ENCODE results near the gene MRM3.
"Not testable (repeated sequence)": the region's sequence is repeated elsewhere in the genome, so short reads cannot be mapped to it uniquely, and the experiment has no call there.

MRM3 gene

DNA sequence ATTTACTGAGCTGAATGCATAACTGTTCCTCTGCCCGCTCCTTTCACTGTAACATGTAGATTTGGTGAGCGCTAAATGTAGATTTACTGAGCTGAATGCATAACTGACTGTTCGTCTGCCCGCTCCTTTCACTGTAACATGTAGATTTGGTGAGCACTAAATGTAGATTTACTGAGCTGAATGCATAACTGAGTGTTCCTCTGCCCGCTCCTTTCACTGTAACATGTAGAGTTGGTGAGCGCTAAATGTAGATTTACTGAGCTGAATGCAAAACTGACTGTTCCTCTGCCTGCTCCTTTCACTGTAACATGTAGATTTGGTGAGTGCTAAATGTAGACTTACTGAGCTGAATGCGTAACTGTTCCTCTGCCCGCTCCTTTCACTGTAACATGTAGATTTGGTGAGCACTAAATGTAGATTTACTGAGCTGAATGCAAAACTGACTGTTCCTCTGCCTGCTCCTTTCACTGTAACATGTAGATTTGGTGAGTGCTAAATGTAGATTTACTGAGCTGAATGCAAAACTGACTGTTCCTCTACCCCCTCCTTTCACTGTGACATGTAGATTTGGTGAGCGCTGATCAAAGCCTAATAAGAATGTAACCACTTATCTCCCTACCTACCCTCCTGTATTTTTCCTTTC, 26.7 kb upstream of the MRM3 start:
- not testable (repeated sequence) for DNase-seq

DNA sequence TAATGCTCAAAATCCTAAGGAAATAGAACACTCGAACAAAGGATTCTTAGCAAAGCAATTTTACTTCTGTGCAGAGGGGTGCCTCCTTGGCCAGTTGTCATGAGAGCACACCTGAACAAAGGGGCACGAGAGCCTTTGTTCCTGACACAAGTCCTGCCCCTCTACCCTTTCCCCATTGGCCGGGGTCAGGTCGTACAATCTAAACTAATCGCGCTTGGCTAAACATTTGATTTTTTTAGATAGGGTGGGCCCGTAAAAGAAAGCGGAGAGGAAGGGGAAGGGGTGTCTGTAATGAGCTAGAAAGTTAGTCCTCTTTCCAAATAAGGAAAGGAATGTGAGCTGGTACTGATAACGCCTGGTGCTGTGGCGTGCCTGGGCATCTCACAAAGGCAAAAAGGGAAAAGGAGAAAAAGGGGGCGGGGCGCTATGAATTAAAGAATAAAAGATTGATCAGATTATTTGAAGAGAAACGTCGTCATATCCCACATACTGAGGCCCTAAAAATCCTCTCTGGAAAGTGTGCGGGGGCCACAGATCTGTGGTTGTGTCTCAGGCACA, 26.1 kb upstream of the MRM3 start:
- DNase-seq: not testable (repeated sequence)

DNA sequence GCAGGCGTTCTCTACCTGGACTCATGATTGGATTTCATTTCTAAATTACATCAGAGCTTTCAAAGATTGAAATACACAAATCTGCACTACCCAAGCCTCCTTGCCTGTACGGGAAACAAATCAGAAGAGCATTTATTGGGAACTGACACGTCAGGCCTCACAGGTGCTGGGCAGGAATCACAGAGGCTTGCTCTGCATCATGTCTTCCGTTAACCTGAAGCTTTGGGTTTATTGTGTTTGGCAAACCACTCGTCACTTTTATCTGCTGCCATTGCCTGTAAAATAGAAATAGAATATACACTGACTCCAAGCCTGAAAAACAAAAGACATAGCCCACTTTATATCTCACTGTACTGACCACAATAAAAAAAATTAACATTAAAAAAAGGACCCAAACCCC, 22.2 kb upstream of the MRM3 start:
- no peak for DNase-seq

DNA sequence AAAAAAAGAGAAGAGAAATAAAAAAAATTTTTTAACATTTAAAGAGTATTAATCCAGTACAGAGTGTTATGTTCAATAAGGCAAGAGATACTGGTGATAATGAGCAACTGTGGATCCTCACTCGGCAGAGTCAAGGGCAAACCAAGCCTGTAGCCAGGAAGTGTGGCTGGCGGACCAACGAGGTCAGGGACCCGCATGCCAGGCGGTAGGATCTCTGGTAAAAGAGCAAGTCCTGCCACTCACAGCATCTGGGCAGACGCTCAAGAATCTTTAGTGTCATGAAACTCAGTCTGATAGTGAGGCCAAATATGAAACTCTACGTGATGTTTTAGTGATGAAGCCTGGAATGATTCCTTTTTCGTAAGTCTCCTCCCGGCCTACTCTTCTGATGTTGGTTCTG, 21.8 kb upstream of the MRM3 start:
- DNase-seq: no peak

DNA sequence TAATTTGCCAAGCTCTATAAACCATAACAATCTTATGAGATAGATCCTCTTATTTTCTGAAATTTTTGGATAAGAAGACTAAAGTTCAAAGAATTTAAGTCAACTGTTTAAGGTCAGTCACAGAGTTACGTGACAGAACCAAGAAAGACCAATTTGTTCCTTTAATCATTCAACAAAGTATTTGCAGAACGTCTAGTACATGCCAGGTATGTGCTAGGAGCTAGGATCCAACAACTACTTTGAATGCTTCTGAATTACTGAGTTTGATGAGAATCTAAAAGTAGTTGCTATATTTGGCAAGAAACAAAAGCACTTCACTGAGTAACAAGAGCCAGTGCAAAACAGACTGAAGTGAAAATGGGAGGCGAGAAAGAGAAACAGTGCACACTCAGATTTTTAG, 15.1 kb upstream of the MRM3 start:
- no peak for DNase-seq

DNA sequence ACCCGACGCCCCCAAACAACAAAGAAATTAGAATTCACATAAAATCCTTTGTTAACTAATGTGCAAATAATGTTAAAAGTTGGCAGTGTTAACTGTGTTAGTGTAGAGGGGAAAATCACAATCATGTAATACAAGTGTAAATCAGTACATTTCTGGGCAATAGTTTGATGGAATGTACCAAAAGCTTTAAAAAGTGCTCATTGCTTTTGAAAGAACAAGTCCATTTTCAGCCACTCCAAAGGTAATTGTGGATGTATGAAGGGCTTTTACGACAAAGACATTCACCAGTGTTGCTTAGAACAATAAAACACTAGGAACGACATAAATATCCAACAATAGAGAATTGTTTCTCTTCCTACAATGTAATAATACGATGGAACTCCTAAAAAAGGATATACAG, 9.1 kb upstream of the MRM3 start:
- DNase-seq: no peak

DNA sequence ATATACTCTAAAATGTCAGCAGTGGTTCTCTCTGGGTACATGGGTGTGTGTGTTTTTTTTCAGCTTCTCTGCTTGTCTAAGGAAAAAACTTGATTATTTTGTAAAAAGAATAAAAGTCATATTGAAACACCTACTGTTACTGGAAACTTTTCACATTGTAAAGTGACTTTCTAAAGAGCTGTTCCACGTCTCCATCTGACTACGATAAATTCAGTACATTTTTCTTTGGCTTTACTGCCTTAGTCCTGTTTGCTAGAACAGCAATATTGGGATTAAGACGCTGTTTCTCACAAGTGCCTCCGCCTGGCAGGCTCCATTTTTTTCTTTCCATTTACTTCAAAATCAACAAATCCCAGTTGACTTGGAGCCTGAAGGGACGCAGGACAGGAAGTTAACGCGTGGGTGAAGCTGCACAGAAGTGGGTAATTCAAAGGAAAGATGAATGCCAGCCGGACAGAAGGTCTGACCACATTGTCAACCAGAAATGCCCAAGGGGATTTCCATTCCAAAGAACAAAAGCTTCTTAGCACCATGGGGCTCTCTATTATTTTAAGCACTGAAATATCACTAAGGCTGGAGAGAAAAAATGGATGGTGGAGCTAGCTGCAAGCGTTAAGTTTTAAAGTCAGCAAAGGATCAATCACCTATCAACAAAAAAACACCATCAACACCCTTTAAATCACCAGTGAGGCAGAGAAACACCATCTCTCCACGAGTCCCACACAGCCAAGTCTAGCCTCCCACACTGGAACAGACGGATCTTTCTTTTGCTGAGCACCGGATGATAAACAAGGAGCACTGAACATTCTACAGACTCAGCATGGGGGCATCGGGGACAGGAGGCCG, 8.5 kb upstream of the MRM3 start:
- no peak for DNase-seq

DNA sequence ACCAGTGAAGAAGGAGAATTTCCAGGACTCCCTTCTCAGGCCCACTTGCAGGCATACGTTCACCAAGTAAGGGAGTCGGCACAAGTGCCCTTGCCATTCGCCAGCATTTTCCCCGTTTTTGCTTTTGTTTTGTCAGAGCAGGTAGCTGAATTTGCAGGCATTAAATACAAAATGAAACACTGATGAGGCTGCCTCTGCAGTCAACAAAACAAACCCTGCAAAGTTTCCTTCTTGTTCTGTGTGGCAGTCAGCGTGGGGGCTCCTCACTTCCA, 7.9 kb upstream of the MRM3 start:
- no peak for DNase-seq

DNA sequence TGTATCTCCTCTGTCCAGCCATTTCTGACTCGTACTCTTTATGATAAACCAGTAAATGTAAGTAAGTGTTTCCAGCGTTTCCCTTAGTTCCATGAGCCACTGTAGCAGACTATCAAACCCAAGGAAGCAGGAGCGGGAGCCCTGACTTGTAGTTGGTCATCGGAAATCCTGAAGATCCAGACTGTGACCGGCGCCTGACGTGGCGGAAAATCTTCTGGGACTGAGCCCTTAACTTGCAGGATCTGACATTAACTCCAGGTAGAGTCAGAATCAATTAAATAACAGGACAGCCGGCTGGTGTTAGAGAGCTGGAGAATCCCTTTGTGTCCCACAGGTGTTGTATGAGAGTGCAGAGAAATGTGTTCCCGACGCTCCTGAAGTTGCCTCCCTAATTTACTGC, 4.1 kb upstream of the MRM3 start:
- DNase-seq: no peak

DNA sequence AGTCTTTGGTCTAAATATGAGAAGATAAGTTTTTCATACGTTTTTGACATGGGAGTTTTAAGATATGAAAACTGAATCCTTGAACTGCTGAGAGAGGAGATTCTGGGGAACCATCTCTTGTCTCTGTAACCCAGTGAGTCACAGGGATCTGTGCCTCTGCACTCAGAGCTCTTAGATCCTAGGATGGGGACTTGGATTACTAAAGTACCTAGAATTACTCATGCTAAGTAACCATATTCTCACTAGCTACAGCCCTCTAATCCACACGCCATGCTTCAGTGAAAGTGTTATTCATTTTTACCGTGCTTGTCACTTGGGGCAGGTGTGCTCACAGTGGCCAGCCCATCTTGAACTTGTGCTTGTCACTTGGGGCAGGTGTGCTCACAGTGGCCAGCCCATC, 2.0 kb downstream of the MRM3 start:
- DNase-seq: no peak

DNA sequence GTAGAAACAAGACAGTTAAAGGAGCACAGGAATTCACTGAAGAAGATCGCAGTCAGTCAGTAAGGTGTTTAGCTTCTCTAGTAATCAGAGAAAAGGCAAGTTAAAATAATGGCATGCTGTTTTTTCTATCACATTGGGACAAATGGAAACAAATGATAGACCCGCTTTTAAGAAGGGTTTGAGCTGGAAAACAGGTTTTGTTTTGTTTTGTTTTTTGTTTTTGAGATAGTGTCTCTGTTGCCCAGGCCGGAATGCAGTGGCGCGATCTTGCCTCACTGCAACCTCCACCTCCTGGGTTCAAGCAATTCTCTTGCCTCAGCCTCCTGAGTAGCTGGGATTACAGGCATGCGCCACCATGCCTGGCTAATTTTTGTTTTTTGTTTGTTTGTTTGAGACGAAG, 3.7 kb downstream of the MRM3 start:
- not testable (repeated sequence) for DNase-seq

DNA sequence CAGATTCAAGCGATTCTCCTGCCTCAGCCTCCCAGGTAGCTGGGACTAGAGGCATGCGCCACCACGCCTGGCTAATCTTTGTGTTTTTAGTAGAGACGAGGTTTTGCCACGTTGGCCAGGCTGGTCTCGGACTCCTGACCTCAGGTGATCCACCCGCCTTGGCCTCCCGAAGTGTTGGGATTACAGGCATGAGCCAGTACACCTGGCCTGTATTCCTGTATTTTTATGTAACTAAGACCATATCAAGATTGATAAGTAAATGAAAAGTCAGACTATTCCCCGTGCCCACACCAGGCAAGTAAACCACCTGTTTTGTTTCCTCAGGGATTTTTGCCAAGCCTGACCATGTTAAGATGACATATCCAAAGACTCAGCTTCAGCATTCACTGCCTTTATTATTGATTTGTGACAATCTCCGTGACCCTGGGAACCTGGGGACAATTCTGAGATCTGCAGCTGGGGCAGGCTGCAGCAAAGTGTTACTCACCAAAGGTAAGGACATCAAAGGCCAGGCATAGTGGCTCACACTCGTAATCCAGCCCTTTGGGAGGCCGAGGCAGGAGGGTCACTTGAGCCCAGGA, 5.6 kb downstream of the MRM3 start:
- no peak for DNase-seq

DNA sequence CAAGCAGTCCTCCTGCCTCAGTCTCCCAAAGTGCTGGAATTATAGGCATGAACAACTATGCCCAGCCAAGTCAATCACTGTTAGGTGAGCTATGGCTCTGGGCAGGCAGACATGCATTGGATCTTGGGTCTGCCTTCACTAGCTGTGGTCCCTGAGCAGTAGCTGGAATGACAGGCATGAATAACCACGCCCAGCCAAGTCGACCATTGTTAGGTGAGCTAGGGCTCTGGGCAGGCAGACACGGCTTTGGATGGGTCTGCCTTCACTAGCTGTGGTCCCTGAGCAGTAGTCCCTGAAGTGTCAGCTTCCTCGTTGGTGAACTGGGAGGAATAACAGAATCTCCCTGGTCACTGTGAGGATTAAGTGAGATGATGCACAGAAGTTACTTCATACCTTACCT, 6.4 kb downstream of the MRM3 start:
- DNase-seq: no peak

DNA sequence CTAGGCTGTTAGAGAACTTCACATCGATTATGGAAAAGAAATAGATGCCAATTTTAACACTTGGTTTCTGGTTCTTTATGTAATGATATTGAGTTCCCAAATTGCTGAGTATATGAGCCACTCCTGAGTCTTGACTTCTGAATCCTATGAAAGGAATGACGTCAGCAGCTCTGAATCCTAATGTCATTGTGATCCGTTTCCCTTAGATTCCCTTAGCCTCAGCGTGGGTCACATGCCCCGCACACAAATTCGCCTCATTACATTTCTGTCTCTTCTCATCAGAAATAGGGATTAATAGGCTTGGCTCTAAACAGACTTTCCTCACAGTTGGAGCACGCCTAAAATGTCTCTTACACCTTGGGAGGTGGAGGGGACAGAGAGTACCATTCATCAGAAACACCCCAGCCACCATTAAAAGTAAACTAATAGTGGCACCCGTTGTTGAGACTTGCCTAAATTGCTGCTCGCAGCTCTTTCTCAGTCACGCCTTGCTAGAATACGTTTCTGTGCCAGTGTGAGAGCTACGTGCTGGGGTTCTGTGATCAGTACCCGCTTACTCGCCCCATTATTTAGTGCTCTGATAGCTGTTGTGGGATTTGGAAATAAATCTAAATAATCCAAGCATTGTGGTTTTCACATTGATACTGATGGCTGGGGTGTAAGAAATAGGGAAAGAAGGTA, 7.1 kb downstream of the MRM3 start:
- DNase-seq: no peak

DNA sequence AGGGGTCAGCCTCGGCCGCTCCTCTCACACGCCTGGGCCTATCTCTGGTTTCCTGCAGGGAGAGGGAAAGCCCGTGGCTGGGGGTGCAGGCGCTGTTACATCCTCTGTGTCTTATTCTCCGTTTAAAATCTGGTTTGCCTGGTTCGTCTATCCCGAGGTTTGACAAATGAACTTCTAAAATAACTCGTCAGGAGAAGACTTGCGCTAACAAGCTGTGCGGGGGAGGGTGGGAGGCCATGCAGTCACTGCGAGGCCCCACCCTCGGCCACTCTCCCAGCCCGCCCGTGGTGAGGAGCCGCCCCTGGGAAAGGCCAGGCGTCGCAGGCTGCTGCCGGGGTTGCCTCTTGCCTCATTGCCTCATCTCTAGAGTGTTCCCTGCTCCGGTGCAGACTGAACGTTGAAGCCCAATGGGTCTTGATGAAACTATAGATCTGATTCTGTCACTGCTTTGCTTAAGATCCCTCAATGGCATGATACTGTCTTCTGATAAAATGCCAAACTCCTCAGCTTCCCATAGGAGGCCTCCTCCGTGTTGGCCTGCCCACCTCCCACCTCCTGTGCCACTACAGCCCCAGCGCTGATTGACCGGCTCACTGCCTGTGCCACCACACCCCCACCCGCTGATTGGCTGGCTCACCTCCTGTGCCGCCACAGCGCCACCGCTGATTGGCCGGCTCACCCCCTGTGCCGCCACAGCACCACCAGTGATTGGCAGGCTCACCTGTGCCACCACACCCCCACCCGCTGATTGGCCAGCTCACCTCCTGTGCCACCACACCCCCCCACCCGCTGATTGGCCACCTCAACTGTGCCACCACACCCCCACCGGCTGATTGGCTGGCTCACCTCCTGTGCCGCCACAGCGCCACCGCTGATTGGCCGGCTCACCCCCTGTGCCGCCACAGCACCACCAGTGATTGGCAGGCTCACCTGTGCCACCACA, 8.0 kb downstream of the MRM3 start:
- DNase-seq: not testable (repeated sequence)

DNA sequence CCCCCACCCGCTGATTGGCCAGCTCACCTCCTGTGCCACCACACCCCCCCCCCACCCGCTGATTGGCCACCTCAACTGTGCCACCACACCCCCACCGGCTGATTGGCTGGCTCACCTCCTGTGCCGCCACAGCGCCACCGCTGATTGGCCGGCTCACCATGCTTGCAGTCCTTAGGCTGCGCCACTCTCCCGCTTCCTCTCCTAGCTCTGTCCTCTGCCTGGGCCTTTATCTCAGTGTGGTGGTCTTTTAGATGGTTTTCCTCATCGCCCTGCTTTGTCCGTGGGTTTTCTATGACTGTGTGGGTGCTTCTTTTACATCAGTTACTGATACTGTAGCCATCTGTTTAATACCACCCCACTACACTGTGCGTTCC, 8.7 kb downstream of the MRM3 start:
- DNase-seq: not testable (repeated sequence)

DNA sequence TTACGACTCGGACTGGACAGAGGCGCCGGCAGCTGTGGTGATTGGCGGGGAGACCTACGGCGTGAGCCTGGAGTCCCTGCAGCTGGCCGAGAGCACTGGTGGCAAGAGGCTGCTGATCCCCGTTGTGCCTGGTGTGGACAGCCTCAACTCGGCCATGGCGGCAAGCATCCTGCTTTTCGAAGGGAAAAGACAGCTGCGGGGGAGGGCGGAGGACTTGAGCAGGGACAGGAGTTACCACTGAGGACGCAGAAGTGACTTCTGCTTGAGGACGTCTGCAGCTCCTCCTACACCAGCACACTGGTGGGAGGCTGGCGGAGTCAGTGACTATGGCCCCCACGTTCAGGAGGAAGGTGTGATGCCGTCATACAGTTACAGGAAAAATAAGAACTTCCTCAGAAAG, 9.7 kb downstream of the MRM3 start:
- DNase-seq: no peak

DNA sequence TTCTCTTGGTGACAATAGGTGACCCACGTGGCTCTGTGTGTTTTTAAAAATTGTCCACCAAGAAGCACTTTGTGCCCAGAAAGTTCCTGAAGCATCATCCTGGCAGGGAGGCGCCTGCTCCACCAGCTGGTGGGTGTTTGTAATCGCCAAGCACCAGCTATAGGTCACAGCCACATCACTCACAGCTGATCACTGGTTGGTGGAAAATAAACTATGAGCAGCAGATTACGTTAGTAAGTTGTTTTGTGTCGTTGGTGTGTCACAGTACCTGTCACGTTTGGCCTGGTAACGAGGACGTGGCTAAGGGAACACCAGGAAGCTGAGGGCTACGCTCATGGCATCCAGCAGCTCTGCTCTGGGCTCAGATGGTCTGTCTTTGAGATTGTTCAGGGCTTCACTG, 10.1 kb downstream of the MRM3 start:
- DNase-seq: no peak

DNA sequence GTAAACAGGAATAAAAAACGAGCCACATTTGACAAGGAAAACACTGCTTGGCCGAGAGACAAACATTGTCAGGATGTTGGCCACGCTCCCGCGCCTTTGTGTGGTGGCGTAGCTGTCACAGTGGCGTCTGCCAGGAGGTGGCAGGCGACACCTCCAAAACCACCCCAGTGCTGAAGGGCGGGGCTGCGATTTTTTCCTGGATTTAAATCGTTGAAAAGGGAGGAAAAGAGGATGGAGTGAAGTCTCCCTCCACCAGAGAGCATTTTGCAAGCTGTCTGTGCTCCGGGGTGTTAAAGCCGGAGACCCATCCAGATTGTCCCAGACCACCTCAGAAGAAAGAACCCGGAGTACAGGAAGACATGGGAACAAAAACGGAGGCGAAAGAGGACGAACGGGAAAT, 12.7 kb downstream of the MRM3 start:
- DNase-seq: peak; percentile 14

DNA sequence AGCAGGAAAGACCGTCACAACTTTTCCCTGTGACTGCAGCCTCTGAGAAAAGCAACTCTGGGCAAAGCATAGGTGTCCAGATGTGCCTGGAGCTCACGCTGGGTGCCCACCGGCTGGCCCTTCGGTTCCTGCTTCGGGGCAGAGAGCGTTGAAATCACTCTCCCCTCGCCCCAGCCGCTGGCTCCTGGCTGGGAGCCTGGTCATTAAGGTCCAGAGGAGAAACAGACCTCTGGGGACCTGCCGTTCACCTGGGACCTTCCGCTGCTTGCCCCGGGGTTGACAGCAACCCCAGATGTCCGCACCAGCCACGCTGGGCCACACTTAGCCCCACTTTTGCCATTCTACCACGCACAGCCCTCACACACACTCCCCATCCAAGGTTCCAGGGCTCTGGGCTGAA, 13.1 kb downstream of the MRM3 start:
- DNase-seq: no peak

DNA sequence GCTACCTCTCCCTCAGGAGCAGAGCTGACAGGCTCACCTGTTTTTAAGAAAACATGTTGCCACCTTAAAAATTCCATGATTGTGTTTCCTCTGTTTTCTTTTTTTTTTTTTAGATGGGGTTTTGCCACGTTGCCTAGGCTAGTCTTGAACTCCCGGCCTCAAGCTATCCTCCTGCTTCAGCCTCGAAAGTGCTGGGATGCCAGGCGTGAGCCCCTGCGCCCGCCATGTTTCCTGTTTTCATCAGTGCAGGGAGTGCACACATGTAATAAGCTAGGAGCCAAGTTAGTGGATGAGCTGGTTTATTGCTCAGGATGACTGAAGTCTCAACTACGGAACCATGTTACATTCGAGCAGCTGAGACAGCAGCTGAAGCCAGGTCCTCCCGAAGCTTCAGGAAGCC, 13.6 kb downstream of the MRM3 start:
- DNase-seq: no peak

DNA sequence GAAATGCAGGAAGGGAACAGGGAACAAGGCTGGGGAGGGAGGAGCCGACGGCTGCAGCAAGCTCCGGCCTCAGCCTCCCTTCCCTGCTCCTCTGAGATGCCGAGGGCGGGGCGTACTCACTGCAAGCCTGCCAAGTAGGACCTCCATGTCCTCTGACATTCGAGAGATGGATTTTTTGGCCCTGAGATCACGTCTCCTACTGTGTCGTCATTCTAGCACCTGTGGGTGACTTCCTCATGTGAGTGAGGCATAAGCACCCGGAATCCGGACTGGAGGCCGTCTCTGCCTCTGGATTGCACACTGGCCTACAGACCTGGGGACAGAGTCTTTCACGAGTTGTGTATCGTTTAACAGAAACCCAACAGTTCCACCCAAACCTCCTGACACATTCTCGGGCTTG, 14.5 kb downstream of the MRM3 start:
- DNase-seq: no peak
